ENCODE data around the gene RPLP1.

RPLP1 gene

DNA sequence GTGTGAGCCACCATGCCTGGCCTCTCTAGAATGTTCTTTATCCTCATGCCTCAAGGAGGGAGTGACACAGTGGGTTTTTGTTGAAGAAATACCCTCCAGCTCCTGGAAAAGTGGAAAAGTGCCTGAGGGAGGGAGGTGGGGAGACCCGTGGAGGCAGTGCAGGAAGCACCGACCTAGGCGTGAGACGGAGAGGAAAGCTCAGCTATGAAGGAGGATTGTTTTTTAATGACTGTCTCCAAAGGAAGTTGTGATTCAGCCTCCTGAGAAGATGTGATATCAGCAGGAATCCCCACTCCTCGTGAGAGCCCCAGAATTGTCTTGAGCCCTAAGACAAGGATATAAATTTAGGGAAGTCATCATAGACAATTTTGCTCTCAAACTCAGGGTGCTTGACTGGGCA lies 21.7 kb downstream of the RPLP1 start:
- peaks cover 8% of the 10 kb centered on the region for H3K27me3 ChIP-seq (replicated peaks; ENCODE audit: control insufficient read depth, insufficient read depth, low read length)
- no peak overlapping the region for H3K9ac ChIP-seq (ENCODE audit: low read length)
- DNase-seq (ENCODE audit: low read depth), result no peak
- no peaks in the 10 kb centered on the region for H3K9me3 ChIP-seq (ENCODE audit: control insufficient read depth, low read length)
- no peaks in the 10 kb centered on the region for H3K4me1 ChIP-seq (ENCODE audit: control insufficient read depth, insufficient read depth, low read length)
- H3K4me3 ChIP-seq (ENCODE audit: low read length), result no peak overlapping the region
- H3K36me3 ChIP-seq (ENCODE audit: control insufficient read depth, insufficient read depth, low read length, severe bottlenecking), result no peaks in the 10 kb centered on the region

DNA sequence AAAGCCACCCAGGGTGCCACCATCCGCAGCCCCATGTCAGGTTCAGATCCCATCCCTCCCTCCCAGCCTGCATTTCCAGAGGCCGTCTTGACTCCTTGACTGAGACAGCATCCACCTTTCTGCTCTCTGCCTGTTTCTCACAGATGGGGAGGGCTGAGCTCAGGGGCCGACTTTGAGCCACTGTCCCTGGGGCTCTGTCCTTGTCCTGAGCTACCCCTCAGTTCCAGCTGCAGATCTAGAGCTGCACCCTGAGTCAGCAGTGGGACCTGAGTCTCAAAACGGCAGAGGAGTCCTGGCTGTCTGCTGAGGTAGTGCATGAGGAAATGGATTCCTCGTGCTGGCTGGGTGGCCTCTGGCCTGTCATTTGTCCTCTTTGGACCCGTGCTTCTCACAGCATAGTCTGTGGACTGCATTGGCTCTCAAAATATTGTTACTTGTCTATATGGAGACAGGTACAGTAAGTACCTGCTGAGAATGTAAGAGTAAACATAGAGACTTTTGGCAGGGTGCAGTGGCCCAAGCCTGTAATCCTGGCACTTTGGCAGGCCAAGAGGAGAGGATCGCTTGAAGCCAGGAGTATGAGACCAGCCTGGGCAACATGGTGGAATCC lies 22.3 kb downstream of the RPLP1 start:
- Histone ChIP-seq H3K36me3 (ENCODE audit: control insufficient read depth, insufficient read depth, low read length, severe bottlenecking) (no peaks in the 10 kb centered on the region), H3K9me3 (ENCODE audit: control insufficient read depth, low read length) (peaks cover 5% of the 10 kb centered on the region), H3K4me1 (ENCODE audit: control insufficient read depth, insufficient read depth, low read length) (no peaks in the 10 kb centered on the region), H3K27me3 (replicated peaks; ENCODE audit: control insufficient read depth, insufficient read depth, low read length) (peaks cover 9% of the 10 kb centered on the region), H3K4me3 (ENCODE audit: low read length) (no peak overlapping the region), H3K9ac (ENCODE audit: low read length) (no peak overlapping the region)
- no peak for DNase-seq (ENCODE audit: low read depth)

DNA sequence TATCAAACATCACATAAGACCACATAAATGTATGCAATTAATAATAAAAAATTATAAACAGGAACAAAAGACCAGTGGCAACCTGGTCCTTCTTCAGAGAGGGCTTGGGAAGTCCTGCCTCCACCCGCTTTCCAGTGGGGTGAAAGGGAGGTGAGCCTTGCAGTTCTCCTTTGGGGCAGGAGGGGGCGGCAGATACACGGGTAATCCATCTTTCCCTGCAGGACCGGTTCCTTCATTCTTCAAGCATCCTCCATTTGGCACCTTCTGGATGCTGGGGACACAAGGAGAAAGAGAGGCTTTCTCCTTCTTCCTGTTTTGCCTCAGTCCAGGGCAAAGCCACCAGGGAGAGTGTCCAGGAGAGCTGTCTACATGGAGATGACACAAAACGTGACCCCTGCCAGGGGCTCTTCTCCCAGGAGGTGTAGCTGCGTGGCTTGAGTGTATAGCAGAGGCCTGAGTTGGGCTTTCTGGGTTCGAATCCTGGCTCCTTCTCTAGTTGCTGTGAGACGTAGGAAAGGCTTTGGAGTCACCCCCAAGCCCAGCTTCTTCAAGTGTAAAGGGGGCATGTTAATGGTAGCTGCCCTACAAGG lies 23.2 kb downstream of the RPLP1 start:
- H3K4me3 ChIP-seq (ENCODE audit: low read length), result no peak overlapping the region
- peak; percentile 89 for DNase-seq (ENCODE audit: low read depth)
- H3K4me1 ChIP-seq (ENCODE audit: control insufficient read depth, insufficient read depth, low read length), result no peaks in the 10 kb centered on the region
- no peaks in the 10 kb centered on the region for H3K36me3 ChIP-seq (ENCODE audit: control insufficient read depth, insufficient read depth, low read length, severe bottlenecking)
- peaks cover 9% of the 10 kb centered on the region for H3K27me3 ChIP-seq (replicated peaks; ENCODE audit: control insufficient read depth, insufficient read depth, low read length)
- no peak overlapping the region for H3K9ac ChIP-seq (ENCODE audit: low read length)
- H3K9me3 ChIP-seq (ENCODE audit: control insufficient read depth, low read length), result peaks cover 11% of the 10 kb centered on the region

DNA sequence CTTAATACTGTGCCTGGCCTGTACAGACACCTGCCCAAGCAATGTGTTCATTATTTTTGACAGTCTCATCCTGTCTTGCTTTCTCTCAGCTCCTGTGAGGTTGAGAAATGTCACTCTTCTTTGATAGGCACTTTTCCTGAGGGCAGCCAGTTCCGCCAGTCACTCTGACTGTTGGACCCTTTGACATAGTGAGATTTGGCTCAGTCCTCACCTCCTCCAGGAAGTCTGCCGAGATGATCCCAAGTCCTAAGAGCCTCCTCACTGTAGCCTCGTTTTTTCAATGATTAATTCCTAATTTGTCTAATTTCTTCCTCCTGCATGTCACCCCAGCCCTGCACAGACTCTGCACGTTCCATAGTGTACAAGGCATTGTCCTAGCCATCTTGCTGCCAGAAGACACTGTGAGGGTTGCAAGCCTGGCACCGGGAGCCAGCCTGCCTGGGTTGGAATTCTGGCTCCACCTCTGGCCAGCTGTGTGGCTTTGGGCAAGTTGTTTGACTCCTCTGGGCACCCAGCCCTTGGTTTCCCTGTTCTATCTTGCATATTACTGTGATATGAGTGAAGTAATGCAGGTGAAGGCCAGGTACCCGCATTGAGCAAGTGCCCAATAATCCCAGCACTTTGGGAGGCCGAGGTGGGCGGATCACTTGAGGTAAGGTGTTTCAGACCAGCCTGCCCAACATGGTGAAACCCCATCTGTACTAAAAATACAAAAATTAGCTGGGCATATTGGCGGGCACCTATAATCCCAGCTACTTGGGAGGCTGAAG lies 24.3 kb downstream of the RPLP1 start:
- Histone ChIP-seq H3K27me3 (replicated peaks; ENCODE audit: control insufficient read depth, insufficient read depth, low read length) (peaks cover 9% of the 10 kb centered on the region), H3K9me3 (ENCODE audit: control insufficient read depth, low read length) (peaks cover 11% of the 10 kb centered on the region), H3K4me1 (ENCODE audit: control insufficient read depth, insufficient read depth, low read length) (no peaks in the 10 kb centered on the region), H3K4me3 (ENCODE audit: low read length) (no peak overlapping the region), H3K36me3 (ENCODE audit: control insufficient read depth, insufficient read depth, low read length, severe bottlenecking) (no peaks in the 10 kb centered on the region), H3K9ac (ENCODE audit: low read length) (no peak overlapping the region)
- DNase-seq (ENCODE audit: low read depth), result no peak

DNA sequence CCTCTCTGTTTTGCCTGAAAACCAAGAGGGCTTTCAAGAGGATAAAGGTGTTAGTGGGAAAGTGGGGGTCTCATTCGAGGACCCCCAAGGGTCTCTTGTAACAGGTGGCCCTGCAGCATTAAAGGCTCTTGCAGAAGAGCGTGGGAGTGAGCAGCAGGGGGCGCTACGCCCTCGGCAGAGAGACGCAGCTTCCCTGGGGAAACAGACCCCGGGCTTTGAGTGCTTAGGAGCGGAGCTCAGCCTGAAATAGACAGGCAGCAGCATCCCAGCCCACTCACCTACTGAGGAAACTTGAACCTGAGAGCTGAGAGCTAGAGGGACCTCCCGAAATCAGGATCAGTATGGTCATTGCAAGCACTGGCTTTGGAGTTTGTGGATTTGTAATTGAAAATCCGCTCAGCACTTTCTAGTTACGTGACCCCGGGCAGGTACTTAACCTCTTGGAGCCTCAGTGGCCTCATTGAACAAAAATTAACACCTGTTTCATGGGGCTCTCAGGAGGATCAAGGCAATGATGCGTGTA lies 25.7 kb downstream of the RPLP1 start:
- H3K36me3 ChIP-seq (ENCODE audit: control insufficient read depth, insufficient read depth, low read length, severe bottlenecking), result no peaks in the 10 kb centered on the region
- no peaks in the 10 kb centered on the region for H3K4me1 ChIP-seq (ENCODE audit: control insufficient read depth, insufficient read depth, low read length)
- H3K9me3 ChIP-seq (ENCODE audit: control insufficient read depth, low read length), result peaks cover 11% of the 10 kb centered on the region
- H3K27me3 ChIP-seq (replicated peaks; ENCODE audit: control insufficient read depth, insufficient read depth, low read length), result peaks cover 13% of the 10 kb centered on the region
- H3K4me3 ChIP-seq (ENCODE audit: low read length), result no peak overlapping the region
- no peak overlapping the region for H3K9ac ChIP-seq (ENCODE audit: low read length)
- DNase-seq (ENCODE audit: low read depth), result peak; percentile 72

DNA sequence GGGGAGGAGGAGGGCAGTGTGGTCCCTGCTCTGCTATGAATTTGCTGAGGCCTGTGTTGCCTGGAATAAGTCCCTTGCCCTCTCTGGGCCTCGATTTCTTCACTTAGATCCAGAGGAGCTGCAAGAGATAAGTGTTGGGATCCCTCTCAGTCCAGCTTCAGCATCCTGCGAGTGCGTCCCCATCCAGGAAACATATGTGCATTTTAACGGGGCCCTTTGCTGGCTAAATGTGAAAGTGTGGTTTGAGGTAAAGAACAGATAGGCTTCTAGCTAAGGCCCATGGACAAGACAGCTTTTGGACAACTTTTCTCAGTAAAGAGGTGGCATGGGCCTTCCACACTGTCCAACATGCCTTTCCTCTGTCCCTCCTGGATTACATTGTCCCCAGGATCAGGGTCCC lies 26.5 kb downstream of the RPLP1 start:
- DNase-seq (ENCODE audit: low read depth), result no peak
- no peak overlapping the region for H3K4me3 ChIP-seq (ENCODE audit: low read length)
- H3K9ac ChIP-seq (ENCODE audit: low read length), result no peak overlapping the region
- peaks cover 21% of the 10 kb centered on the region for H3K27me3 ChIP-seq (replicated peaks; ENCODE audit: control insufficient read depth, insufficient read depth, low read length)
- peaks cover 11% of the 10 kb centered on the region for H3K9me3 ChIP-seq (ENCODE audit: control insufficient read depth, low read length)
- no peaks in the 10 kb centered on the region for H3K36me3 ChIP-seq (ENCODE audit: control insufficient read depth, insufficient read depth, low read length, severe bottlenecking)
- H3K4me1 ChIP-seq (ENCODE audit: control insufficient read depth, insufficient read depth, low read length), result no peaks in the 10 kb centered on the region

DNA sequence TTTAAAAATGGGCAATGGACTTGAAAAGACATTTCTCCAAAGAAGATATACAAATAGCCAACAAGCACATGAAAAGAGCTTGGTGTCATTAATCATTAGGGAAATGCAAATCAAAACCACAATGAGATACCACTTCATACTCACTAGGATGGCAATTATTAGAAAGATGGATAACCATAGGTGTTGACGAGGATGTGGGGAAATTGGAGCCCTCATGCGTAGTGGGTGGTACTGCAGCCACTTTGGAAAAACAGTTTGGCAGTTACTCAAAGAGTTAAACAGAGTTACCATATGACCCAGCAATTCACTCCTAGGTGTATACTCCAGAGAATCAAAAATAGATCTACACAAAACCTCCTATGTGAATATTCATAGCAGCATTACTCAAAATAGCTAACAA lies 27.4 kb downstream of the RPLP1 start:
- Histone ChIP-seq H3K4me3 (ENCODE audit: low read length) (no peak overlapping the region), H3K9ac (ENCODE audit: low read length) (no peak overlapping the region)

DNA sequence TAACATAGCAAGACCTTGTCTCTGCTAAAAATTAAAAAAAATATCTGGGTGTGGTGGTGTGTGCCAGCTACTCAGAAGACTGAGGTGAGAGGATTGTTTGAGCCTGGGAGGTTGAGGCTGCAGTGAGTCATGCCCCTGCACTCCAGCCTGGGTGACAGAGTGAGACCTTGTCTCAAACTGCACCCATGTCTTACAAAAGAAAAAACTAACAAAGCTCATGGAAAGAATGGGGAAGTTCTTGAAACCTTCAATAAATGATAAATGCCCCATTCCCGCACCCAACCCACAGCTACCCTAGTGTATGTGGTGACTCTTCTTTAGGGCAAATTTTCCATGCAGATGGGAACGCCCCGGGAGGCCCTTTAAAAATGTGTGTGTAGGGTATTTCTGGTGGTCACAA lies 28.3 kb downstream of the RPLP1 start:
- H3K9ac ChIP-seq (ENCODE audit: low read length), result no peak overlapping the region
- no peaks in the 10 kb centered on the region for H3K4me1 ChIP-seq (ENCODE audit: control insufficient read depth, insufficient read depth, low read length)
- H3K36me3 ChIP-seq (ENCODE audit: control insufficient read depth, insufficient read depth, low read length, severe bottlenecking), result no peaks in the 10 kb centered on the region
- H3K4me3 ChIP-seq (ENCODE audit: low read length), result no peak overlapping the region
- peaks cover 20% of the 10 kb centered on the region for H3K9me3 ChIP-seq (ENCODE audit: control insufficient read depth, low read length)
- no peak for DNase-seq (ENCODE audit: low read depth)
- peaks cover 28% of the 10 kb centered on the region for H3K27me3 ChIP-seq (replicated peaks; ENCODE audit: control insufficient read depth, insufficient read depth, low read length)

More for the DNA sequence above, 27.4 kb downstream of the RPLP1 start:
- Histone ChIP-seq H3K4me1 (ENCODE audit: control insufficient read depth, insufficient read depth, low read length) (no peaks in the 10 kb centered on the region), H3K36me3 (ENCODE audit: control insufficient read depth, insufficient read depth, low read length, severe bottlenecking) (no peaks in the 10 kb centered on the region), H3K9me3 (ENCODE audit: control insufficient read depth, low read length) (peaks cover 11% of the 10 kb centered on the region), H3K27me3 (replicated peaks; ENCODE audit: control insufficient read depth, insufficient read depth, low read length) (peaks cover 28% of the 10 kb centered on the region)
- DNase-seq (ENCODE audit: low read depth), result no peak

DNA sequence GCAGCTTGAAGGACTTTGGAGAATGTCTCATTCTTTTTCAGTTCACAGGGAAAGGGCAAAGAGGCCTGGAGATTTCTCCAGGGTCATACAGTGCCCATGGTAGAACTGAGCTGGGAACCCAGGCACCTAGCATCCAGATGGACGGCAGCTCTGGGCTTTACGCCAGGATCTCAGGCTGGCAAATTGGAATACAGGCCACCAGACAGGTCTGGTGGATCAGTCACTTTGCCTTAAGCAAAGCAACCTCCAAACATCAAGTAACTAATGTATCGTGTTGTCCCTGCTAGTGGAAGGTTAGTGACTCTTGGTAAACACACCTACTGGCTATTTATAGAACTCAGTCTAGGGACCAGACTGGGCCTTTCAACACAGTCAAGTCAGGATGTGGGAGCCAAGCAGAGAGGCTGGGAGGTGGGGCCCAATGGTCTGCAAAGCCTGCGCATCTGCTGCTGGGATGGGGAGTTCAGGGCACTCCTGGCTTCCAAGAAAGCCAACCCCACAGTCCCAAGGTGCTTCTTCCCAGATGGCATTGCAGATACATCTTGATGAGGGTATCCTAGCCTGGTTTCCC lies 30.2 kb downstream of the RPLP1 start:
- Histone ChIP-seq H3K27me3 (replicated peaks; ENCODE audit: control insufficient read depth, insufficient read depth, low read length) (peaks cover 28% of the 10 kb centered on the region), H3K4me1 (ENCODE audit: control insufficient read depth, insufficient read depth, low read length) (peaks cover 2% of the 10 kb centered on the region), H3K9me3 (ENCODE audit: control insufficient read depth, low read length) (peaks cover 22% of the 10 kb centered on the region), H3K36me3 (ENCODE audit: control insufficient read depth, insufficient read depth, low read length, severe bottlenecking) (no peaks in the 10 kb centered on the region), H3K9ac (ENCODE audit: low read length) (no peak overlapping the region), H3K4me3 (ENCODE audit: low read length) (no peak overlapping the region)
- no peak for DNase-seq (ENCODE audit: low read depth)

DNA sequence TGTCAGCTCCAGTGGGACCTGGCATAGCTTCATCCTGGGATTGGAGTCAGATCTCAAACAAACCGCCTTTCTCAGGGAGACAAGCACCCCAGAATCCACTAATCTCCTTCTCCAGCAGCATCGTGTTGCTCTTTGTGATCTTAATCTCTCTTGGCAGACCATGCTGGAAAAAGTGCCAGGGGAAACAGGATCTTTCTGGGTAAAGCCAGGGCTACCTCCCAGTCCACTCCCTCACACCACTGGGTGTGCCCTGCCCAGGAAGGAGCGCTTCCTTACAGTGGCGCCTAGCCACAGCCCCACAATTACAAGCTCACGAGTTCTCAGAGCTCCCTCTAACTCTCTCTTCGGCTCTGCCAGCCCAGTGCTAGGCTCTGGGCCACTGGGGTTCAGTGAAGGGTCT lies 32.2 kb downstream of the RPLP1 start:
- peaks cover 19% of the 10 kb centered on the region for H3K9me3 ChIP-seq (ENCODE audit: control insufficient read depth, low read length)
- DNase-seq (ENCODE audit: low read depth), result no peak
- H3K36me3 ChIP-seq (ENCODE audit: control insufficient read depth, insufficient read depth, low read length, severe bottlenecking), result no peaks in the 10 kb centered on the region
- peaks cover 22% of the 10 kb centered on the region for H3K27me3 ChIP-seq (replicated peaks; ENCODE audit: control insufficient read depth, insufficient read depth, low read length)
- H3K4me1 ChIP-seq (ENCODE audit: control insufficient read depth, insufficient read depth, low read length), result peaks cover 16% of the 10 kb centered on the region
- H3K4me3 ChIP-seq (ENCODE audit: low read length), result no peak overlapping the region
- no peak overlapping the region for H3K9ac ChIP-seq (ENCODE audit: low read length)

DNA sequence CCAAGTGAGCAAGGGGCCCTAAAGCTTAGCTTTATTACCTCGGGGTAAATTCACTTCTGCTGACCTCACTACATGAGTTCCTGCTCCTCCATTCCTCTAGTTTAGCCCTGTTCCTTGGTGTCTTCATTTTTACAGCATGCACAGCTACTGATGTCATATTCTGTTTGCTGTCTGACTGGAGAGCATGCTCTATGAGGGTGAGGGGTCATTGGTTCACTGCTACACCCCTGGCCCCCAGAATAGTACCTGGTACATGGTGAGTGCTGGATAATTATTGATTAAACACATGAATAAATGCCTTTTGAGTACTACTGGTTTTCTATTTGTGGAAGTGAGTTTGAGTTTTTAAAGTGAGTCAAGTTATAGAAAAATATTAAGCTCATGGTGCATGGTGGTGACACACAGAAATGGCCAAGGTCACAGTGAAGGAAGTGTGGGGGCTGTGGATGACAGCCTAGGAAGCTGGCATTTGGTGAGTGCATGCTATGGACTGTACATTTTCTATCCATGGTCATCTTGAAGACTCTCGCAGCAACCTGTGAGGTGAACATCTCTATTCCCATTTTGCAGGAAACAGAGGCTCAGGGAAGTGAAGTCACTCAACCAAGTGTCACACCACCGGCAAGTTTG lies 34.0 kb downstream of the RPLP1 start:
- no peak overlapping the region for H3K4me3 ChIP-seq (ENCODE audit: low read length)
- H3K36me3 ChIP-seq (ENCODE audit: control insufficient read depth, insufficient read depth, low read length, severe bottlenecking), result no peaks in the 10 kb centered on the region
- no peak for DNase-seq (ENCODE audit: low read depth)
- H3K9me3 ChIP-seq (ENCODE audit: control insufficient read depth, low read length), result peaks cover 13% of the 10 kb centered on the region
- H3K4me1 ChIP-seq (ENCODE audit: control insufficient read depth, insufficient read depth, low read length), result peaks cover 31% of the 10 kb centered on the region
- H3K27me3 ChIP-seq (replicated peaks; ENCODE audit: control insufficient read depth, insufficient read depth, low read length), result peaks cover 22% of the 10 kb centered on the region
- H3K9ac ChIP-seq (ENCODE audit: low read length), result no peak overlapping the region
